ENCODE data around the gene CEBPE. TPM values are rescaled to one million over a fixed set of nuclear protein-coding genes. Genes with fewer than 3 reads are reported as not detected.

The CEBPE gene
- total and polyA plus RNA-seq, 2 donors (not counting 1 experiment from before 2014, with no cell fraction given), result 0.37 to 0.45 TPM

- no peak overlapping the region for H3K4me2 ChIP-seq (replicated peaks; ENCODE audit: low read depth, low read length, poor library complexity, severe bottlenecking)
- WGBS (ENCODE audit: insufficient coverage), result 71% methylated on average over 1 of the region's 2 CpGs
- intact Hi-C loops (cut with micrococcal nuclease), result no loop called here
- H3K9ac ChIP-seq (ENCODE audit: low read length), result no peak overlapping the region
- Mint-ChIP-seq H3K27ac (no peak overlapping the region), H3K27me3 (no peaks in the 10 kb centered on the region), H3K4me3 (no peak overlapping the region), H3K9me3 (ENCODE audit: insufficient read depth) (no peaks in the 10 kb centered on the region), H3K4me1 (no peaks in the 10 kb centered on the region)
- H3K79me2 ChIP-seq (ENCODE audit: control insufficient read depth, insufficient read depth, low read length), result no peaks in the 10 kb centered on the region
- POLR2A ChIA-PET, result no interaction called here
- no peaks in the 10 kb centered on the region for H3K36me3 ChIP-seq (replicated peaks in 1 of 2; ENCODE audit: control extremely low read depth in 1 of 2, control insufficient read depth in 1 of 2, extremely low read depth in 1 of 2, insufficient read depth in 2 of 2, low read length in 1 of 2)
- no peak overlapping the region for H3K4me3 ChIP-seq (ENCODE audit: control extremely low read depth in 1 of 5, extremely low read depth in 1 of 5, insufficient read depth in 1 of 5, low read depth in 2 of 5, low read length in 4 of 5)
- CTCF ChIA-PET, result interaction anchor here (1.2 kb wide), 1 partner anchor 44 kb away, joined by 3 read pairs; no protein-coding TSS in a partner anchor
- TF ChIP-seq EZH2 (IDR thresholded peaks at IDR 0.05; ENCODE audit: borderline replicate concordance, insufficient read depth, low read depth, low read length, poor library complexity, severe bottlenecking) (no peak), CTCF (IDR thresholded peaks at IDR 0.05) (no peak)
- ATAC-seq (ENCODE audit: low read depth), result no peak
- no peaks in the 10 kb centered on the region for H3K4me1 ChIP-seq (ENCODE audit: control insufficient read depth in 2 of 2, insufficient read depth in 2 of 2, low read length in 2 of 2)
- H3K27me3 ChIP-seq (replicated peaks in 1 of 4; ENCODE audit: control extremely low read depth in 1 of 4, control insufficient read depth in 3 of 4, insufficient read depth in 4 of 4, low read length in 3 of 4), result no peaks in the 10 kb centered on the region
- H3K9me3 ChIP-seq (ENCODE audit: control extremely low read depth in 1 of 3, control insufficient read depth in 2 of 3, insufficient read depth in 1 of 3, low read length in 2 of 3), result no peaks in the 10 kb centered on the region
- no peak overlapping the region for H2AFZ ChIP-seq (ENCODE audit: insufficient read depth, low read depth, low read length, poor library complexity, severe bottlenecking)
- H3K27ac ChIP-seq (ENCODE audit: low read length in 2 of 2), result no peak overlapping the region
- no peaks in the 10 kb centered on the region for H4K20me1 ChIP-seq (ENCODE audit: control insufficient read depth, insufficient read depth, low read length, poor library complexity, severe bottlenecking)
- no peak for DNase-seq
Measured at GRCh38 chr14:23164250-23164649, 45.2 kb upstream of the CEBPE start.

- no peak overlapping the region for H3K4me3 ChIP-seq (ENCODE audit: control extremely low read depth in 1 of 5, extremely low read depth in 1 of 5, insufficient read depth in 1 of 5, low read depth in 2 of 5, low read length in 4 of 5)
- no peaks in the 10 kb centered on the region for H3K79me2 ChIP-seq (ENCODE audit: control insufficient read depth, insufficient read depth, low read length)
- H3K9me3 Mint-ChIP-seq (ENCODE audit: insufficient read depth), result no peaks in the 10 kb centered on the region
- ChIA-PET POLR2A (no interaction called here), CTCF (interaction anchor here (1.2 kb wide), 1 partner anchor 44 kb away, joined by 3 read pairs; no protein-coding TSS in a partner anchor)
- intact Hi-C loops (cut with micrococcal nuclease), result no loop called here
- no peak overlapping the region for H3K9ac ChIP-seq (ENCODE audit: low read length)
- TF ChIP-seq EZH2 (IDR thresholded peaks at IDR 0.05; ENCODE audit: borderline replicate concordance, insufficient read depth, low read depth, low read length, poor library complexity, severe bottlenecking) (no peak), CTCF (IDR thresholded peaks at IDR 0.05) (no peak)
- no peak overlapping the region for H2AFZ ChIP-seq (ENCODE audit: insufficient read depth, low read depth, low read length, poor library complexity, severe bottlenecking)
- ATAC-seq (ENCODE audit: low read depth), result no peak
- no peak overlapping the region for H3K27ac Mint-ChIP-seq
- H3K27me3 ChIP-seq (replicated peaks in 1 of 4; ENCODE audit: control extremely low read depth in 1 of 4, control insufficient read depth in 3 of 4, insufficient read depth in 4 of 4, low read length in 3 of 4), result no peaks in the 10 kb centered on the region
- WGBS (ENCODE audit: insufficient coverage), result 92% methylated on average over 1 of the region's 2 CpGs
- no peak for DNase-seq
- H3K27ac ChIP-seq (ENCODE audit: low read length in 2 of 2), result no peak overlapping the region
- no peaks in the 10 kb centered on the region for H4K20me1 ChIP-seq (ENCODE audit: control insufficient read depth, insufficient read depth, low read length, poor library complexity, severe bottlenecking)
- H3K36me3 ChIP-seq (replicated peaks in 1 of 2; ENCODE audit: control extremely low read depth in 1 of 2, control insufficient read depth in 1 of 2, extremely low read depth in 1 of 2, insufficient read depth in 2 of 2, low read length in 1 of 2), result no peaks in the 10 kb centered on the region
- peaks cover under 1% of the 10 kb centered on the region for H3K27me3 Mint-ChIP-seq
- no peak overlapping the region for H3K4me2 ChIP-seq (replicated peaks; ENCODE audit: low read depth, low read length, poor library complexity, severe bottlenecking)
- H3K4me1 Mint-ChIP-seq, result no peaks in the 10 kb centered on the region
- no peak overlapping the region for H3K4me3 Mint-ChIP-seq
- H3K9me3 ChIP-seq (ENCODE audit: control extremely low read depth in 1 of 3, control insufficient read depth in 2 of 3, insufficient read depth in 1 of 3, low read length in 2 of 3), result no peaks in the 10 kb centered on the region
- H3K4me1 ChIP-seq (ENCODE audit: control insufficient read depth in 2 of 2, insufficient read depth in 2 of 2, low read length in 2 of 2), result no peaks in the 10 kb centered on the region
Measured at GRCh38 chr14:23163830-23164229, 44.8 kb upstream of the CEBPE start.

Data from B cell (primary cell).